Esophagus squamous epithelium (tissue), 5 donors: ENCODE data around the gene TRAF3. TPM values are rescaled to one million over a fixed set of nuclear protein-coding genes. Genes with fewer than 3 reads are reported as not detected.

ENCODE experiments used
- DNase-seq: peaks from one replicate; lab custom pipeline; 2025; lab: John Stamatoyannopoulos, UW
- H3K27ac ChIP-seq, 4 donors: fragments of 200-600 bp; sonication (generic); one replicate each; pipeline ENCODE4 v1.5.1; 2016 to 2019; ENCODE audit warnings: mild to moderate bottlenecking in 1 of 4
- H3K27me3 ChIP-seq, 4 donors: fragments of 200-600 bp; sonication (generic); 1 replicate in 3 of 4; 2 replicates in 1 of 4; pipeline versions ENCODE4 v1.5.1 to v1.6.0; 2017 to 2021; ENCODE audit warnings: antibody characterized with exemption in 1 of 4
- H3K36me3 ChIP-seq, 3 donors: fragments of 200-600 bp; sonication (generic); one replicate each; pipeline ENCODE4 v1.5.1; 2016 to 2019
- H3K4me1 ChIP-seq, 3 donors: fragments of 200-600 bp; sonication (generic); one replicate each; pipeline ENCODE4 v1.5.1; 2017 to 2019
- H3K4me3 ChIP-seq, 4 donors: fragments of 200-600 bp; sonication (generic); 1 replicate in 3 of 4; 2 replicates in 1 of 4; pipeline ENCODE4 v1.5.1; 2016 to 2019; ENCODE audit warnings: mild to moderate bottlenecking in 2 of 4, moderate library complexity in 1 of 4
- H3K9me3 ChIP-seq, 3 donors: fragments of 200-600 bp; sonication (generic); one replicate each; pipeline ENCODE4 v1.5.1; 2016 to 2019
- POLR2A ChIP-seq, 4 donors: fragments of 450-650 bp; IDR thresholded peaks; one replicate each; pipeline ENCODE4 v1.6.1; 2017; ENCODE audit warnings: antibody characterized with exemption in 4 of 4, mild to moderate bottlenecking in 4 of 4, moderate library complexity in 3 of 4
- WGBS, 2 donors: methylation state at CpG; one replicate each; pipeline ENCODE4 v1.1.5; 2018; 5-methylcytosine and 5-hydroxymethylcytosine counted together
- intact Hi-C: fragments of 100-400 bp; cut with DNase I; formaldehyde crosslinking; loops from one replicate; pipeline ENCODE4 v1.15.0; 2022
- total RNA-seq, 4 donors: library from RNA; depleted of rRNA; stranded (reverse); fragments of >200 nt; gene quantifications; one replicate each; pipeline ENCODE4 v1.1.0, GENCODE V29; 2016
- TF ChIP-seq, protein P1 (sequence below), 6 experiments: fragments of 450-650 bp in 4 of 6; fragments of 200-600 bp in 2 of 6; sonication (generic) in 2 of 6; IDR thresholded peaks; one replicate each; pipeline ENCODE4 v1.5.1; 2016 to 2019; ENCODE audit warnings: antibody characterized with exemption in 6 of 6, mild to moderate bottlenecking in 4 of 6, moderate library complexity in 4 of 6
- donor health status: DM: yes; HTN: yes; CAD: no.

The TRAF3 gene
- total RNA-seq, 4 donors from 2014 or later: 11.2 to 19.3 (median 13.2) TPM

DNA sequence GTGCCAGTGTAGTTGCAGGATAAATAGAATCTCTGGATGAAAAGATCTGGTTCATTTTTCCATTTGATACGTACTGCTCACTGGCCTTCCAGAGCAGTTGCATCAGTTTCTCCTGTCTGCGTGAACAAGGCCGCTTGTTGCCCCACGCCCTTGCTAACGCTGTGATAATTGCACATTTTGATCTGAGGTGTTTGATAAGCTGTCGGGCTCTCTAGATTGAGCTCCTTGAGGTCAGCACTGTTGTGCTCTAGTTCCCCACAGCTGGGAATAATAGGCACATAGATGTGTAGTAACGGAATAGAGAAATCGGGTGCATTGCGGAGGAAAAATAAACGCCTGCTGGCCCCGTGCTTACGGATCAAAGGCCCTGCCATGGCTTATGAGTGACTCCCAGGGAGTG is 42.8 kb upstream of the TRAF3 start:
- no peaks in the 10 kb centered on the region for H3K9me3 ChIP-seq
- TF ChIP-seq, protein P1, sequence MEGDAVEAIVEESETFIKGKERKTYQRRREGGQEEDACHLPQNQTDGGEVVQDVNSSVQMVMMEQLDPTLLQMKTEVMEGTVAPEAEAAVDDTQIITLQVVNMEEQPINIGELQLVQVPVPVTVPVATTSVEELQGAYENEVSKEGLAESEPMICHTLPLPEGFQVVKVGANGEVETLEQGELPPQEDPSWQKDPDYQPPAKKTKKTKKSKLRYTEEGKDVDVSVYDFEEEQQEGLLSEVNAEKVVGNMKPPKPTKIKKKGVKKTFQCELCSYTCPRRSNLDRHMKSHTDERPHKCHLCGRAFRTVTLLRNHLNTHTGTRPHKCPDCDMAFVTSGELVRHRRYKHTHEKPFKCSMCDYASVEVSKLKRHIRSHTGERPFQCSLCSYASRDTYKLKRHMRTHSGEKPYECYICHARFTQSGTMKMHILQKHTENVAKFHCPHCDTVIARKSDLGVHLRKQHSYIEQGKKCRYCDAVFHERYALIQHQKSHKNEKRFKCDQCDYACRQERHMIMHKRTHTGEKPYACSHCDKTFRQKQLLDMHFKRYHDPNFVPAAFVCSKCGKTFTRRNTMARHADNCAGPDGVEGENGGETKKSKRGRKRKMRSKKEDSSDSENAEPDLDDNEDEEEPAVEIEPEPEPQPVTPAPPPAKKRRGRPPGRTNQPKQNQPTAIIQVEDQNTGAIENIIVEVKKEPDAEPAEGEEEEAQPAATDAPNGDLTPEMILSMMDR (IDR thresholded peaks at IDR 0.05): no peak
- no peak for TF ChIP-seq POLR2A (IDR thresholded peaks at IDR 0.05)
- DNase-seq: no peak
- intact Hi-C loops: no loop called here
- H3K4me1 ChIP-seq: no peaks in the 10 kb centered on the region
- H3K27me3 ChIP-seq: no peaks in the 10 kb centered on the region
- H3K36me3 ChIP-seq: peaks cover 0 to 90% (median 0%) of the 10 kb centered on the region in 3 donors
- no peak overlapping the region for H3K4me3 ChIP-seq
- no peak overlapping the region for H3K27ac ChIP-seq
- 92 to 93% methylated on average over 12 of the region's 12 CpGs for WGBS, 2 donors

DNA sequence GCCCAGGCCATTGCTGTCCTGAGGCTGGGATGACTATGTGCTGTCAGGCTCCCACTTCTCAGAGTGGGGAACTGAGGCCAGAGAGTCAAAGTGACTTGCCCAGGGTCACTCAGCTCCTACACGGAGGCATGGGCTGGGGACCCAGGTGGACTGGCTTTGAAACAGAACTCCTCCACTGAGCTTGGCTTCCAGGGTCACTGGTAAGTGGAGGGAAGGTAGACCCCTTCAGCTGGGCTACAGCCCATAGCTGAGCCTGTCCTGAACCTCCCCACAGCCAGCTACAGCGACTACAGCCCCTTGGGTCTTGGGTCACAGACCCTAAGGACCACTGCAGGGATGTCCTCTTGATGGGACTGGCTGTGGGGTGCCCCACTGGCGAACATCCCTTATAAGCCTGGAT is 40.3 kb upstream of the TRAF3 start:
- no peak for DNase-seq
- Histone ChIP-seq H3K27me3 (no peaks in the 10 kb centered on the region), H3K9me3 (peaks cover 0 to 18% (median 13%) of the 10 kb centered on the region in 3 donors), H3K36me3 (peaks cover 0 to 64% (median 0%) of the 10 kb centered on the region in 3 donors), H3K4me3 (no peak overlapping the region), H3K4me1 (no peaks in the 10 kb centered on the region), H3K27ac (no peak overlapping the region)
- 100% methylated on average over 3 of the region's 3 CpGs; no CpG with 5 or more reads in 1 of the 2 donors for WGBS, 2 donors
- TF ChIP-seq, protein P1 (IDR thresholded peaks at IDR 0.05): no peak
- TF ChIP-seq POLR2A (IDR thresholded peaks at IDR 0.05): no peak
- intact Hi-C loops: no loop called here

DNA sequence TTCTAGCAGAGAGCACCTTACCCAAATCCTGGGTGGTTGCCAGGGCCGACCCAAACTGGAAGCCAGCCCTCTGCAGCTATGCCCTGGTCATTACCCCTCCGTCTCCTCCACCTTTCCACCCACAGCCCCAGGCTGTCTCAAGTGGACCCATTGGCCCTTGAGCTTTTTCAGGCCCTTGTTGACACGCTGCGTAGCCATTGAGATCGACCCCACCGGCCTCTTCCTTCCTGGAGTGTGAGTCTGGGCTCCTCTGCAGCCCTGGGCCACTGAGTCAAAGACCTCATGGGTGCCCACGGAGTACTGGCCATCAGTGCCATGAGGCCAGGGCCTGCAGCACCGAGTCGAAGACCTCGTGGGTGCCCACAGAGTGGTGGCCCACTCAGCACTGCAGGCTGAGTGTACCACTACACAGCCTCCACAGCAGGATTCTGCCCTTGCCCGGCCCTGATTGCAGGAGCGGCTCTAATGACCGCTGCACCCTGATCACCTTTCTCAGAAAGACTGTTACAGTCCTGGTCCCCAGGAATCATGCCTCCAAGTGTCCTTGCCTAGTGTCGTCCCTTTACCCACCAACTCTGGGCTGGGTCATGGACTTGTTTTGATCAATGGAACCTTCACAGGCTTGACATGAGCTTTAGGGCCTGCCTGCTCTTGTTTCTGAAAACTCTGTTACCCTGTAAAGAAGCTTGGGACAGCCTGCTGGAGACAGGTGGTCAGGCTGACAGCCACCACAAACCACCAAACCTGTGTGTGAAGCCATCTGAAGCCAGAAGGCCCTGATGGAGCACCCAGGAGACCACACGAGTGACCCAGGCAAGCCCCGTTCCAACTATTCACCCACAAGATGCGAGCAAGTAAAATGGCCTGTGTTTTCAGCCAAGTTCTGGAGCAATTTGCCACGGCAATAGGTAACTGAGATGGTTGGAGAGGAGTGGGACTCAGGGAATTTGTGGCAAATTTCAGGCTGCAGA is 39.6 kb upstream of the TRAF3 start:
- TF ChIP-seq, protein P1 (IDR thresholded peaks at IDR 0.05): no peak
- no peak for TF ChIP-seq POLR2A (IDR thresholded peaks at IDR 0.05)
- peaks cover 0 to 26% (median 18%) of the 10 kb centered on the region in 3 donors for H3K9me3 ChIP-seq
- H3K36me3 ChIP-seq: peaks cover 0 to 59% (median 0%) of the 10 kb centered on the region in 3 donors
- DNase-seq: no peak
- no peaks in the 10 kb centered on the region for H3K4me1 ChIP-seq
- no peak overlapping the region for H3K4me3 ChIP-seq
- no peak overlapping the region for H3K27ac ChIP-seq
- WGBS, 2 donors: 95 to 98% methylated on average over 4 to 7 of the region's 18 CpGs
- no peaks in the 10 kb centered on the region for H3K27me3 ChIP-seq
- intact Hi-C loops: no loop called here

DNA sequence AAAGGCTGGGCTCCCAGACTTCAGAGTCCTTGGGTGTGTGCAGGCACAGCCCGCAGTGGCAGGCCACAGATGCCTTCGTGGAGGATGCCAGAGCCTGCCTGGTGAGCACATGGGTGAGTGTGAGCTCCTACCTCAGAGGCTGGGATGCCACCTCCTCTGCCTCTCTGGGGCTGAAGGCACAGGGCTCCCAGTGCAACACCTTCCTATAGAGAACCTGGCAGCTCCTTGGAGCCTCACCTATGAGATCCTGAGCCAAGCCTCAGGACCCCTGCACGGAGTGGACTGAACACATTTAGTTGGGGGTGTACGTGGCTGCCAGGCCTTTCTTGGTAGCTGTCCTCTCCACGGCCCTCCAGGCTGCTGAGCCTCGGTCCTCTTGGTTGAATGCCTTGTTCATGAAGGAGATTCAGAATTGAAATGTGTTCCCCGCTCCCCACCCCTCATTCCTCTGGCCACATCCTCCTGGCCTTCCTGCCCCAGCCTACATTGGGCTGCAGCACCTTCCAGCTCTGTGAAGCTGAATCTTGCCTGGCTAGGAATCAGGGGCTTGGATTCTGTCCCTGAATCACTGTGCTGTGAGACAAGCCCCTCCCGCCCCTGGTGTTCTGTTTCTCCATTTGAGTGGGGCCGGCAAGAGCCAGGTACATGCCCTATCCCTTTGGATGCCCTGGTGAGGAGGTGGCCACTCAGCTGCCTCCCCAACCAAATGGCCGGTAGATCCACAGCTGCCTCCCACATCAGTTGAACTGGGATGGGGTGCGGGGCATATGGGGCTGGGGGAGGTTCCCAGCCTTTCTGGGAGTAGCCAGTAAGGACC is 38.7 kb upstream of the TRAF3 start:
- 72 to 86% methylated on average over 6 of the region's 11 CpGs for WGBS, 2 donors
- no peaks in the 10 kb centered on the region for H3K4me1 ChIP-seq
- H3K4me3 ChIP-seq: no peak overlapping the region
- peaks cover 0 to 26% (median 18%) of the 10 kb centered on the region in 3 donors for H3K9me3 ChIP-seq
- intact Hi-C loops: no loop called here
- H3K27me3 ChIP-seq: no peaks in the 10 kb centered on the region
- peaks cover 0 to 57% (median 0%) of the 10 kb centered on the region in 3 donors for H3K36me3 ChIP-seq
- TF ChIP-seq, protein P1 (IDR thresholded peaks at IDR 0.05): no peak
- no peak for TF ChIP-seq POLR2A (IDR thresholded peaks at IDR 0.05)
- no peak overlapping the region for H3K27ac ChIP-seq
- DNase-seq: no peak
